SK-N-MC (cell line): ENCODE measurements around the gene MTTP.

Experiments used
- EZH2 ChIP-seq: fragments of 200-600 bp; sonication (generic); IDR thresholded peaks from one replicate; pipeline ENCODE4 v1.6.1; 2017; ENCODE audit warnings: antibody characterized with exemption
- FOXP2 ChIP-seq: optimal IDR thresholded peaks from 2 replicates; pipeline ENCODE3; 2011; ENCODE audit warnings: mild to moderate bottlenecking, moderate library complexity; ENCODE audit not compliant: insufficient read depth; ENCODE audit errors: extremely low read length, control extremely low read depth
- POLR2AphosphoS5 ChIP-seq: IDR thresholded peaks from 2 replicates; pipeline ENCODE4 v1.6.1; 2012; ENCODE audit warnings: mild to moderate bottlenecking, low read depth, low read length, borderline replicate concordance

GRCh38 chr4:99633772-99634171, 59.1 kb downstream of the MTTP start:
- TF ChIP-seq EZH2 (no peak), POLR2AphosphoS5 (no peak), FOXP2 (no peak)
